ENCODE results near the gene PCNX1. TPM values are rescaled to one million over a fixed set of nuclear protein-coding genes. Genes with fewer than 3 reads are reported as not detected.

Gene PCNX1
- total RNA-seq, 1 experiment from 2014 or later, result 23.3 TPM

- Histone ChIP-seq H3K27me3 (ENCODE audit: low read length) (no peaks in the 10 kb centered on the region), H4K20me1 (ENCODE audit: low read length) (no peaks in the 10 kb centered on the region), H3K36me3 (ENCODE audit: low read depth, low read length) (no peaks in the 10 kb centered on the region), H2AFZ (ENCODE audit: low read length) (no peak overlapping the region), H3K4me2 (ENCODE audit: low read length) (no peak overlapping the region), H3K9ac (ENCODE audit: low read length) (no peak overlapping the region), H3K4me1 (ENCODE audit: insufficient read depth, low read length) (peaks cover 18% of the 10 kb centered on the region), H3K79me2 (ENCODE audit: low read length) (no peaks in the 10 kb centered on the region), H3K9me2 (replicated peaks; ENCODE audit: low read length) (no peaks in the 10 kb centered on the region), H3K9me3 (ENCODE audit: low read length) (no peaks in the 10 kb centered on the region), H3F3A (ENCODE audit: low read length, unreplicated experiment) (no peaks in the 10 kb centered on the region), H3K27ac (ENCODE audit: low read length) (no peak overlapping the region), H3K4me3 (ENCODE audit: low read length) (no peak overlapping the region)
- ChIA-PET CTCF (interaction anchor here (0.7 kb wide), 1 partner anchor 722 kb away, joined by 3 read pairs; no protein-coding TSS in a partner anchor), POLR2A (ENCODE audit: unreplicated experiment) (interaction anchor here (0.5 kb wide), 1 partner anchor 265 kb away, joined by 5 read pairs; no protein-coding TSS in a partner anchor)
- no peak for ATAC-seq
- no peak for TF ChIP-seq EZH2 (IDR thresholded peaks at IDR 0.05; ENCODE audit: low read length, unreplicated experiment)
- intact Hi-C loops (cut with micrococcal nuclease), result loop anchor here (10.0 kb wide), 1 partner anchor 522 kb away; no protein-coding TSS in a partner anchor
- no TSS peak for BruUV-seq (replicated peaks)
- DNase-seq, result no peak
Measured at GRCh38 chr14:71133296-71133695, 226.0 kb downstream of the PCNX1 start.

DNA sequence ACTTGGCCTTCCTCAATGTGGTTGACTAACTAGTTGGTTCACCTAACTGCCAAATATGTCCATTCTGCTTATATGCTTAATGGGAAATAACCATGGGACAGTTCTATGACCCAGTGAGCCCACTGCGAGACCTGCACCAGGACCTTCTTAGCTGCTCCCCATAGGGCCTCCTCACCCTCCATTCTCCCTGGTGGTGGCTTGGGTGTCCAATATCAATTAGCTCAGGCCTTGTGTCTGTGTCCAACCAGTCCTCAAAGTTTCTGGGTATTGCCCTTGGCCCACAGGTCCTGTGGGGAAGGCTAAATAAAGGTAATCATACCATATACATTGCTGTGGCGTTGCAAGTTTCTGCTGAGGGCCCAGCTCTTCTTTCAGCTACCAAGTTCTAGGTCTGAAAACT, 228.2 kb downstream of the PCNX1 start:
- no peak for TF ChIP-seq EZH2 (IDR thresholded peaks at IDR 0.05; ENCODE audit: low read length, unreplicated experiment)
- no peak for TF ChIP-seq EZH2phosphoT487 (IDR thresholded peaks at IDR 0.05; ENCODE audit: borderline replicate concordance, low read length)
- TF ChIP-seq CTCF (conservative IDR thresholded peaks at IDR 0.05; ENCODE audit: low read depth, low read length), result no peak
- ChIA-PET POLR2A (ENCODE audit: unreplicated experiment) (no interaction called here), CTCF (interaction anchor here (0.7 kb wide), 1 partner anchor 720 kb away, joined by 6 read pairs; no protein-coding TSS in a partner anchor)
- Histone ChIP-seq H3K4me2 (ENCODE audit: low read length) (no peak overlapping the region), H4K20me1 (ENCODE audit: low read length) (no peaks in the 10 kb centered on the region), H3K4me1 (ENCODE audit: insufficient read depth, low read length) (peaks cover 19% of the 10 kb centered on the region), H3K9ac (ENCODE audit: low read length) (no peak overlapping the region), H3K4me3 (ENCODE audit: low read length) (no peak overlapping the region), H2AFZ (ENCODE audit: low read length) (no peak overlapping the region), H3K79me2 (ENCODE audit: low read length) (no peaks in the 10 kb centered on the region), H3K36me3 (ENCODE audit: low read depth, low read length) (no peaks in the 10 kb centered on the region), H3K27me3 (ENCODE audit: low read length) (no peaks in the 10 kb centered on the region), H3K27ac (ENCODE audit: low read length) (no peak overlapping the region), H3K9me3 (ENCODE audit: low read length) (no peaks in the 10 kb centered on the region), H3F3A (ENCODE audit: low read length, unreplicated experiment) (no peaks in the 10 kb centered on the region), H3K9me2 (replicated peaks; ENCODE audit: low read length) (no peaks in the 10 kb centered on the region)
- no peak for DNase-seq
- no TSS peak for BruUV-seq (replicated peaks)
- ATAC-seq, result no peak
- intact Hi-C loops (cut with micrococcal nuclease), result loop anchor here (10.0 kb wide), 1 partner anchor 519 kb away; no protein-coding TSS in a partner anchor

DNA sequence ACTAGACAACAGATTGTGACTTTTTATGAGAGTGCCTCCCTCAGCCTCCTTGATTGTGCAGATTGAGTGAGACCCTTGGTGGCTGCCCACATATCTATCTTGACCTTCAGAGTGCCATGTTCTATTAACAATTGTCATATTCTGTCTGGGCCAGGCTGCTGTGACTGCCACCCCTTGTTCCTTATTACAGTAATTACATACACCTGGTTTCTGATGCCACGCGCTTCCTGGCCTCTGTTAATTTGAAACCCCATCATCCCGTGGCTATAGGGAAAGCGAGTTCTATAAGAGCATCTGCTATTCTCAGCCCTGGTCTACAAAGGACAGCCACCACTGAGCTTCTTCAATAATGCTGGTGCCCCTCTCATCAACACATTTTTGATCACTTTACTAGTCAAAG, 228.7 kb downstream of the PCNX1 start:
- no peak overlapping the region for H3K4me2 ChIP-seq (ENCODE audit: low read length)
- H3K9me2 ChIP-seq (replicated peaks; ENCODE audit: low read length), result no peaks in the 10 kb centered on the region
- H3K4me1 ChIP-seq (ENCODE audit: insufficient read depth, low read length), result peaks cover 17% of the 10 kb centered on the region
- H3K79me2 ChIP-seq (ENCODE audit: low read length), result 0 out of 2 replicates have a peak, but pooled peaks cover 2% of the 10 kb centered on the region
- intact Hi-C loops (cut with micrococcal nuclease), result loop anchor here (10.0 kb wide), 1 partner anchor 519 kb away; no protein-coding TSS in a partner anchor
- no peak for DNase-seq
- H3K27me3 ChIP-seq (ENCODE audit: low read length), result no peaks in the 10 kb centered on the region
- H3F3A ChIP-seq (ENCODE audit: low read length, unreplicated experiment), result no peaks in the 10 kb centered on the region
- H3K27ac ChIP-seq (ENCODE audit: low read length), result no peak overlapping the region
- H3K36me3 ChIP-seq (ENCODE audit: low read depth, low read length), result no peaks in the 10 kb centered on the region
- H3K9me3 ChIP-seq (ENCODE audit: low read length), result no peaks in the 10 kb centered on the region
- ChIA-PET CTCF (interaction anchor here (0.7 kb wide), 1 partner anchor 719 kb away, joined by 6 read pairs; no protein-coding TSS in a partner anchor), POLR2A (ENCODE audit: unreplicated experiment) (no interaction called here)
- H2AFZ ChIP-seq (ENCODE audit: low read length), result no peak overlapping the region
- H3K4me3 ChIP-seq (ENCODE audit: low read length), result no peak overlapping the region
- no peak for ATAC-seq
- no peak overlapping the region for H3K9ac ChIP-seq (ENCODE audit: low read length)
- TF ChIP-seq CTCF (conservative IDR thresholded peaks at IDR 0.05; ENCODE audit: low read depth, low read length), result no peak
- TF ChIP-seq EZH2phosphoT487 (IDR thresholded peaks at IDR 0.05; ENCODE audit: borderline replicate concordance, low read length), result no peak
- TF ChIP-seq EZH2 (IDR thresholded peaks at IDR 0.05; ENCODE audit: low read length, unreplicated experiment), result no peak
- H4K20me1 ChIP-seq (ENCODE audit: low read length), result no peaks in the 10 kb centered on the region
- BruUV-seq (replicated peaks), result no TSS peak
